ENCODE data around the gene ALS2. TPM values are rescaled to one million over a fixed set of nuclear protein-coding genes. Genes with fewer than 3 reads are reported as not detected.
"Not testable (repeated sequence)": the region's sequence is repeated elsewhere in the genome, so short reads cannot be mapped to it uniquely, and the experiment has no call there.

Gene ALS2
- 30.6 and 39.2 TPM in 2 replicates for total RNA-seq (2014; rRNA removed; shearing (Covaris generic))

- peak; percentile 99 for DNase-seq (ENCODE audit: low spot score)
Measured at GRCh38 chr2:201780674-201781493, at the start of gene ALS2. Gene ALS2, minus strand, starts transcription at chr2:201780933. Its CDS starts 12,048 bp downstream, at chr2:201768885.

GRCh38 chr2:201828220-201828619 lies 47.5 kb upstream of the ALS2 start:
- DNase-seq (ENCODE audit: low spot score), result no peak

GRCh38 chr2:201827621-201828020 lies 46.9 kb upstream of the ALS2 start:
- no peak for DNase-seq (ENCODE audit: low spot score)

GRCh38 chr2:201824212-201824611 lies 43.5 kb upstream of the ALS2 start:
- no peak for DNase-seq (ENCODE audit: low spot score)

GRCh38 chr2:201821080-201821479 lies 40.3 kb upstream of the ALS2 start:
- DNase-seq (ENCODE audit: low spot score), result no peak

- DNase-seq (ENCODE audit: low spot score), result no peak
Measured at GRCh38 chr2:201820383-201821007, 39.8 kb upstream of the ALS2 start.

GRCh38 chr2:201816657-201817575 lies 36.2 kb upstream of the ALS2 start:
- DNase-seq (ENCODE audit: low spot score), result no peak

GRCh38 chr2:201813996-201814760 lies 33.4 kb upstream of the ALS2 start:
- DNase-seq (ENCODE audit: low spot score), result no peak

- DNase-seq (ENCODE audit: low spot score), result not testable (repeated sequence)
Measured at GRCh38 chr2:201810604-201811003, 29.9 kb upstream of the ALS2 start.

- DNase-seq (ENCODE audit: low spot score), result no peak
Measured at GRCh38 chr2:201809633-201810032, 28.9 kb upstream of the ALS2 start.

GRCh38 chr2:201808027-201808426 lies 27.3 kb upstream of the ALS2 start:
- DNase-seq (ENCODE audit: low spot score), result no peak

- no peak for DNase-seq (ENCODE audit: low spot score)
Measured at GRCh38 chr2:201807452-201807999, 26.8 kb upstream of the ALS2 start.

- DNase-seq (ENCODE audit: low spot score), result no peak
Measured at GRCh38 chr2:201806442-201807170, 25.9 kb upstream of the ALS2 start, which contains the start of gene CDK15. Gene CDK15, plus strand, starts transcription at chr2:201806537. Its CDS starts 128 bp downstream, at chr2:201806665.

GRCh38 chr2:201798914-201799285 lies 18.2 kb upstream of the ALS2 start:
- peak; percentile 53 for DNase-seq (ENCODE audit: low spot score)

- peak; percentile 97 for DNase-seq (ENCODE audit: low spot score)
Measured at GRCh38 chr2:201798252-201798913, 17.6 kb upstream of the ALS2 start.

- DNase-seq (ENCODE audit: low spot score), result peak; percentile 60
Measured at GRCh38 chr2:201797175-201797840, 16.6 kb upstream of the ALS2 start.

GRCh38 chr2:201796478-201796865 lies 15.7 kb upstream of the ALS2 start:
- no peak for DNase-seq (ENCODE audit: low spot score)

GRCh38 chr2:201795607-201796477 lies 15.1 kb upstream of the ALS2 start:
- DNase-seq (ENCODE audit: low spot score), result peak; percentile 59
